T-helper 2 cell (primary cell): ENCODE results near the gene TBCD.
A peak's percentile ranks its signal among the peaks of the same experiment; 100 is the strongest.

Source experiments
- DNase-seq, 5 experiments: peaks; one replicate each; pipeline versions ENCODE4 v3.0.0 to v3.0.0-alpha.2; 2012 to 2022

The TBCD gene

DNA sequence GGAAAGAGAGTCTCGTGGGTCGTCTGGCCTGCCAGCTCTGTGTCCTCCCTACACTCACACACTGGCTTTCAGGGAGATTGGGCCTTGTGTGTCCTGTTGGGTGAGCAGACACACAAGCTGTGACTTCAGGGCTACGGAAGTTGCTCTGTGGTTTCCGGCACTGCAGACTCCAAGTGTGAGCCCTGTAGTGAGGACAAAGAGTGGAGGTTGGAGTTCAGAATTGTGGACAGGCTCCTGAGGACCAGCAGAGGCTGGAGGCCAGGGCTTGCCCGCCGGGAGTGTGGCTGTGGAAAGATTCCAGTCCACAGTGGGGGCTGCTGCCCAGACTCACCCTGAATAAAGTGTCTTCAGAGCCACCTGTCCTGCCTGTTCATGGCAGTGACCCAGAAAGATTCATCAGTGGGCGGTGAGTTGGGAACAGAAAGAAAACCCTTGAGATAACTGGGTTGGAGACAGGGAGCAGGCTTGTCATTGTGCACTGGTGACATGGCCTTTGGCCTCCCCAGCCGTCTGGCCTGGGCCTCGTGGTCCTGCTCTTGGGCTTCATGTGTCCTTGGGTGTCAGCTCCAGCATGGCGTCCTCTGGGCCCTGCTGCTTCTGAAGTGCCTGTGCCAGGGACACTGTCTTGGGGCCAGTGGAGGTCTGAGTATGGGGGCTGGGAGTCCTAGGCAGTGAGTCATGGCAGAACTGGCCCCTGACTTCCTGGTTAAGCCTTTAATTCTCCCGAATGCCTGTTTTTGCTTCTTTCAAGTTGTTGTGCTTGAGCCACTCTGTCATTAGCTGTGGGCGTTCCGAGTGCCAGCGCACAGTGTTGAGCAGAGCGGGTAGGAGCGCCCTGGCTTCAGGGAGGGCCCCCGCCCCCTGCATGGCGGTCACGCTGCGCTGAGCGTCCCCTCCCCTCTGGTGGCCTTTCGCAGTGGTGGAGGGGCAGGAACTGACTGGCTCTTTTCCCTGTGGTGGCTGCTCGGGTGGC, 107.9 kb downstream of the TBCD start:
- peak in 4 of 5 experiments; percentile 28 to 90 (median 58) for DNase-seq

DNA sequence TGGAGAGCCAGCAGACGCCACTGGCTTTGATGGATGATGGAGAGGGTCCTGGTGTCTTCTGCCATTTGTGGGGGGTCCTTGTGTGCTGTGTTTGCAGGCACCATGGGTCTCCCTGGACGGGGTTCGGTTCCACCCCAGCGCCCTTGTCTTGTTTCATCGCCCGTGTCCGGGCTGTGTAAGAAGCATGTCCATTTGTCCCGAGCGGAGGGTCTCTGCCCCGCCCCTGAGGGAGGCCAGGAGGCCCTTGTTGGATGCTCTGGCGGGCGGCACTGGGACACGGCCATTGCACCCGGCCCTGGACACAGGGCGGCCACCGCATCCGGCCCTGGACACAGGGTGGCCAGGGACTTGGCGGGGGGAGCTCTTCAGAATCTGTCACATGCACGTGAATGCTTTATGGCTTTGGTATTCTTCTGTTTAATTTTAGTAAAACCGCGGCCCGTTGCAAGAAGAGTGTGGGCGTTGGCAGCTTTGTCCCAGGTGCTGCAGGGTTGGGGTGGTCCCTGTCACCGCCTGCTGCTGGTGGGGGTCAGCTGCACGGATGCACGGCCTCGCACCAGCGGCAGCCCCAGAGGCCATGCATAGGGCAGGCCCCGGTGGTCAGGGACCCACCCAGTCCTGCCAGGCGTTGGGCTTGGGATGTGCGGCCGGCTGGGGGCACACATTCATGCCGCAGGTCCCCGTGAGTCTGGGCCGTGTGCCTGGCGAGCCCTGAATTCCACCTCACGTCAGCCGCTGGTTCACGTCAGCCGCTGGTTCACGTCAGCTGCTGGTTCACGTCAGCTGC, 108.9 kb downstream of the TBCD start:
- DNase-seq, result no peak

DNA sequence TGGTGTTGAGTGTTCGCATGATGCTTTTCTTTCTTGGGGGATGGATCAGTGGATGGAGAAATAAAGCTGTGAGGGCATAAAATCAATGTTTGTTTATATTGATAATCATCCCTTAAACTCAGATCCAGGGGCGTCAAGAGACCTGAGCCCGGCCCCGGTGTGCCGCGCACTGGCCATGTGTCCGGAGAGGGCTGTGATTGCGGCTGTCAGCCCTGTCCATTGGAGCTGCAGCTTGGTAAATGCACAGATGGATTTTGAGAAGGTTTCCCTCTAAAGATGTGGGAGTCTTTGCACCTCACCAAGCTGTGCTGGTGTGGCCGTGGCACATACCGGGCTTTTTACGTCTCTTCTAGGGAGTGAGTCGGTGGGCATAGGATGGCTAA, 109.5 kb downstream of the TBCD start:
- DNase-seq, result no peak

DNA sequence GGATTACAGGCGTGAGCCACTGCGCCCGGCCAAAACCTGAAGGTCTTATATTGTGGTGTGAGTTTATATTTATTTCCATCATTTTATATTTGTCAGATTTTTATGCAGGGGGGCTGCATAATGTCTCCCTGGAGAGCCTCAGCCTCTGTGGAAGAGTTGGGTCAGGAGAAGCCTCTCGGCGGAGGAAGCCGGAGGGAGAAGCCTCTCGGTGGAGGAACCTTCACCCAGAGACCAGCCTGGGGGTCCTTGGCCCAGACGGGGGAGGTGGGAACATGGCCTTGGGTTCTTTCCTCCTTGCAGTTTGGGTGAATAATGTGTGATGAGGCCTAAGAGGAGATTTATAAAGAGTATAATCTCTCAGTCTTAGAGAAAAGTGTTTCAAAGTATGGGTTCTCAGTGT, 110.3 kb downstream of the TBCD start:
- no peak for DNase-seq

DNA sequence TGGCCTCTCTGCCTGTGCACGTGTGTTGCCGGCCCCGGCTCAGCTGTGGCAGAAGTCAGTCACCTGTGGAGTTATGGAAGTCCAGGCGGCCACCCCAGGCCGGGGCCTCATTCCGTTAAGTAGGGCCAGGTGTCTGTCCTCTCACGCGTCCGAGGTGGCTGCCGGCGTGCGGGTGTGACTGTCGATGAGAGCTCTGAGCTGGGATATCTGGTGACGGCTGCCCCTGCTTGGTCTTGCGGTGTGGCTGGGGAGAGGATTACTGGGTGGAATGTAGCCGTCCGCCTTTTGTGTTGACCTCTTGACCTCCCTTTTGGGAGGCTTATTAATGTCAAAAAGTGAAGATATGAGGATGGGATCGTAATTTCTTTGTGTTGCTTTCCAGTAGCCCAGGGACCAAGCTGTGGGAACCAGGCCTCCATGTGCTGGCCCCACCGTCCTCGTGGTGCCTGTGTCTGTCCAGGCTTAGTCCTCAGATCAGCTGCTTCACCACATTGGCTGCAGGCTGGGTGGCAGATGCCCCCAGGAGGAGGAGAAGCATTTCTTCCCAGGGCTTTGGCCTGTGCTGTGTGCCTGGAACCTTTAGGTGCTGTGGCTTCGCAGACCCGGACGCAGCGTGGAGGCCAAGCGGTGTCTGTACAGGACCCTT, 111.0 kb downstream of the TBCD start:
- no peak for DNase-seq

DNA sequence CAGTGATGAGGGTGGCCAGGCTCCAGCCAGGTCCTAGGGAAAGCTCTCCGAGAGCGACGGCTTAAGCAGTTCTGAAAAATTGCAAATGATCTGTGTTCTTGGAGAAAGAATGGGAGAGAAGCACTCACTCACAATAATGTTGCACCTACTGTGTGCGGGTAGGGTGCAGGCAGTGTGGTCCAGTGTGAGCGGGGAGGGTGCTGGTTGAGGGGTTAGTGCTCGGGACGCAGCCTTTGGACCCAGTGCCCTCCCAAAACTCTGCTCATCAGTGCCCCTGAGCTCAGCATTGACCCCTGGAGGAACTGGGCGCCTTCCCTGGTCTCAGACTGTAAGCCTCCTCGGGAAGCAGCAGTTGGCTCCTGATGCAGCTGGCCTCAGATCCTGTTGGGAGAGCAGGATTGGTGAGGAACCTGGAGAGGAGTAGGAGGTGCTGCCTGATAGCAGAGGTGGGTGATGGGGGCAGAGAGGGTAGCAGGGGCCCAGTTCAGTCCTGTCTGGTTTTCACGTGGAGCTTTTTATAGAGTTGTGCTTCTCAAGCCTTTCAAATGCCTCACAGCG, 111.6 kb downstream of the TBCD start:
- DNase-seq, result no peak

DNA sequence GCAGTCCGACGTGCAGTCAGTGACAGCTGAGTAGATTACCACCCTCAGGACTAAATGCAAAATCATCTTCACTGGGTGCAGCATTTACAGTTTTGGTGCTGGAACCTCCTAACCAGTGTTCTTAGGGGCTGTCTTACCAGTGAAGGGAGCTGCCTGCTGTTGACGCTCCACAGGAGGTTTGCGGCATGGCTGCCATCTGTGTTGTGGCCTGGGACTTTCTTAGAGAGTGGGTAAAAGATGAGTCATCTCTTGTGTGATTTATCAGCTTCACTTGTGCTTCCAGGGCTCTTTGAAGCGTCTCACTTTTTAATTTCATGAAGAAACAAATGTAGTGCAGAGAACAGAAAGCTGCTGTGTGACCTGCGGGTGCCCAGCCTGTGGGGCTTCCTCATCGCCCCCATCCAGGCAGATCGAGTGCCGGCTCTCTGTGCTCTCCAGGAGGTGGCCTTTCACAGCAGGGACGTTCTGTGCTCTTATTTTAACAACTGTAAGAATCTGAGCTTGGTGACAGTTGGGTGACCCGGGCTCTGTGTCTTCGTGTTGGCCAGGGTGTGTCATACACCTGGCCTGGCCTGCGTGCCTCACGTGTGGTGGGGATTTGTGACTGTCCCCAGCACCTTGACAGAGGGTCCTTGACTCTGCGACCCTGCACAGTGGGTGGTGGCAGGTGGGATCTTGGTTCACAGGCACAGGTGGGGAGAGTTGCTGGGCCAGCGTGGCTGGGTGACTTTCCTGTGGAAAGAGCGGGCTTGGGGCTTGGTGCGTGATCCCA, 112.3 kb downstream of the TBCD start:
- DNase-seq, result peak; percentile 48 to 99 (median 78)

DNA sequence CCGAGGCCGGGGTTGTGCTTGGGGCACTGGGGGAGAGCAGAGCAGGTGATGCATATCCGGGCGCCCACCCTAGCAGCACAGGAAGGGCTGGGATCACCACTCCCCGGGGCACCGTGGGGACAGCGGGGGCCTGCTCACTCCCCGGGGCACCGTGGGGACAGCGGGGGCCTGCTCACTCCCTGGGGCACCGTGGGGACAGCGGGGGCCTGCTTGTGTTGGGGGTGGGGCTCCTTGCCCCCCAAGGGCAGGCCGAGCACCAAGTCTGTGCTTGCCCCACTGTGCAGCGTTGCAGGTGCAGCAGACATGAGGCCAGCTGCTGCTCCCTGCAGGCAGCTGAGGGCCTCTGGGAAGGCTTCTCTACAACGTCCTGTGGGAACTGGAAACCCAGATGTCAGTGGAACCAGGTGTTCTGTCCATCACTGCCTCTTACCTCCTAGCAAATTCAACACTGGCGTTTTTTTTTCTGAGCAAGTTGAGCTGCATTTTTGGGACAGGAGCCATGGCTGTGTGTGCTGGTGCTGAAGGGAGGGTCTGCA, 112.9 kb downstream of the TBCD start:
- DNase-seq, result no peak

DNA sequence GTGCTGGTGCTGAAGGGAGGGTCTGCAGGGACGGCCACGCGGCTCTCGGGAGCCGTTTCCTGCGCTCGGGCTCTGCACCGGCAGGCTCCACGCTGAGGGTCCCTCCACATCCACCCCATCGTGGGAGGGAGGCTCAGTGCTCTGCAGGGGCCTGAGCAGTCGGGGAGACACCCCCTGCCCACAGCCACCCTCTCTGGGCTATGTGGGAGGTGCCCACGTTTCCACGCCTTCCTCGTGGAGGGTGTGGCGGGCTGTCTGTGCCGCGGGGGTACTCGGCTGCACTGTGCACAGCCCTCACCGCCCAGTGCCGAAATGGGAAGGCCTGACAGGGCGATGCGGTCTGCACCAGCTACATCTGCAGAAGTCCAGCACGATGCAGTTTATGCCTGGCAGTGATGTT, 113.4 kb downstream of the TBCD start:
- DNase-seq, result no peak

DNA sequence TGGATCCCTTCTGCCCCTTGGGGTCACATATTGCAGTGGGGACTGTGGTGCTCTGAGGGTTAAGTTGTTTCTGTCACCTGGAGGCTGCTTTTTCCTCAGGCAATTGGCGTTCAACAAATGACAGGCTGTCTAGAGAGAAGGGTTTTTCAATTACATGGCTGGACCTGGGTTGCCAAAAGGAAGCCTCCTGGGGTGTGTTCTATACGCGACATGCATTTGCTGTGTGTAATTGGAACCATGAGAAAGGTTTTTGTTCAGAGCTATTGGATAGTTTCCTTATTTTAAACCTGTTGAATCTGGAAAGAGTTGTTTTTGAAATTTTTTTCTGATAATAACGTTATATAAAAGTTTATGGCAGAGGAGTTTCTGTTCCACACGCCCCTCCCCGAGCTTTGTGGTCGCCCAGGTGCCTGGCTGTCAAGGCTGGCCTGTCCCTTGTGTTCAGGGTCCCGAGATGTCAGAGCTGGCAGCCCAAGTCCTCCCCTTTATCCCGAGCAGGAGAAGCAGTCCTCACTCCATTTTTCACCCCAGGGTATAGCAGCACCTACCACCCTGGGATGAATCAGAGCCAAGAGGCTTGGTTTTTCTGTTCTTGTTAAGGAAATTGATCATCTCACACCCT, 114.0 kb downstream of the TBCD start:
- no peak for DNase-seq

DNA sequence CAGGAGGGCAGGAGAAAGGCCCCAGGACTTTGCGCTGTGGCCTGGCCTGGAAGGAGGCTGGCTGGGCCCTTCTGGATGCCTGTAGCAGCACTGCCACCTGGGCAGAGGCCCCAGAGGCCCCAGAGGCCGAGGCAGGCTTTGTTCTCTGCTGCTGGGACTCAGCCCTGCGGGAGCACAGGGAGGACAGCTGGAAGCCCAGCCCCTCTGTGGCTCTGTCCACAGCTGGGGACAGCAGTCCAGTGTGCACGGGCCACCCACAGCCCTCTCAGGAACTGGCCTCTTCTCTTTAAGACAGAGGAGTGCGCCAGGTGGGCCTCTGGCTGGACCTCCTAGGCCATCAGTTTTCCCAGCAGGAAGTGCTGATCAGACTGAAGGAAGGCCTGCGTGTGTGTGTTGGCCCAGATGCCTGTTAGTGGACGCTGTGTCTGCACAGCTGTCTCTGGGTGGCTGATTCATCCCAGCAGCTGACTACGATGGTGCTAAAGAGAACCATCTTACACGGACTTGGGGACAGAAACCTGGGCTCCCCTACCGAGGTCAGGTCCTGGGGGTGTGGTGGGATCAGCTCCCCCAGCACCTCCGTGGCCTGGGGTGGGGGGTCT, 114.8 kb downstream of the TBCD start:
- DNase-seq, result no peak

DNA sequence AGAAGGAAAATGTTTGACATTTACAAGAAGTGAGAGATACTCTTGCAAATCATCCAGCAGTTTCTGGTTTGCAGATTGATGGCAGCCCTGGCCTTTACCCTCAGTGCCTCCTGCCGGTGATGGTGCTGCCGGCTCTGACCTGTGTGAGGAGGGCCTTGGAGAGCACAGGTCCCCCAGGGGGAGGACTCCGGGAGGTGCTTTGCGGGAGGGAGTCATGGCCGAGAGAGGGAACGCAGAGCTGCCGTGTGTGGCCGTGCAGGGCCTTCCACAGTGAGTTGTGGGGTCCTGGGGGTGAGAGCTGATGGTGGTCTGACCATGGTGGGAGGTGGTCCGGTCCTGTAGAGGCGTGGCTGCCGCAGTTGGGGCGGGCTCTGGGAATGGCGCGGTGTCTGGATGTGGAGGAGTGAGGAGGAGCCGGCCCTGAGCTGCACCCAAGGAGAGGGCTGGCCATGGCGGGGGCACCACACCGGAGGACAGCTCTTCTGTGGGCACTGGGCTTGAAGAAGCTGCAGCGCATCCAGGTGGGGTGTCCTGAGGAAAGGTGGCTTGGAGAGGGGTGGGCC, 116.0 kb downstream of the TBCD start:
- DNase-seq, result no peak

DNA sequence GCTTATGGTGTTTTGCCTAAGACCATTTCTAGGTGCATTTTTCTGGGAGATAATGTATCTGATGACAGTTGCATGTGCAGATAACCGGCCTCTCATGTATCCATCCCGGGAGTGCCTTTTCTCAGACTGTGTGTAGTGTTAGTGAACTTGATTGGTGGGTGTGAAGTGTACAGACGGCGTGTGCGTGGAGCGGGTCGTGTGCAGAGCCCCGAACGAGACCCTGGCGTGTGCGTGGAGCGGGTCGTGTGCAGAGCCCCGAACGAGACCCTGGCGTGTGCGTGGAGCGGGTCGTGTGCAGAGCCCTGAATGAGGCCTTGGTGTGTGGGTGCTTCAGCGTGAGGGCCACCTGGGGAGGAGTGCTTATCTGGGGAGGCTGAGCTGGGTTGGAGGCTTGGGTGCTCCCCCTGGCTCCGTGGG, 116.9 kb downstream of the TBCD start:
- DNase-seq, result no peak

DNA sequence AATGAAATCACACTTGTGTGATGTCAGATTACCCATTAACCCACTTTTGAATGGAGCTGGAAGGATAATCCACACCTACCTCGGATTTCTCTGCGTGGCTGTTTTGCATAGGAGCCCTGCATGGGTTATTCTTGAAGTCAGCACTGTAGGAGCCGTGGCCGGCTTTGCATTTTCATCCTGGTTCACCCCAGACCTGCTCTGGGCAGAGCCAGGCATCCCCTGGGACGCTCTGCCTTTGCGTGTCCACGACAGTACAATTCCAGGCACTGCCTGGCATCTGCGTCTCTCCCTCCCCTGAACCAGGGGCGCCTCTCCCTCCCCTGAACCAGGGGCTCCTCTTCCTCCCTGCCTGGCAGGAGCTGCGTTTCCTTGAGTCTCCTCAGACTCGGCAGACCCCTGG, 117.7 kb downstream of the TBCD start:
- no peak for DNase-seq

DNA sequence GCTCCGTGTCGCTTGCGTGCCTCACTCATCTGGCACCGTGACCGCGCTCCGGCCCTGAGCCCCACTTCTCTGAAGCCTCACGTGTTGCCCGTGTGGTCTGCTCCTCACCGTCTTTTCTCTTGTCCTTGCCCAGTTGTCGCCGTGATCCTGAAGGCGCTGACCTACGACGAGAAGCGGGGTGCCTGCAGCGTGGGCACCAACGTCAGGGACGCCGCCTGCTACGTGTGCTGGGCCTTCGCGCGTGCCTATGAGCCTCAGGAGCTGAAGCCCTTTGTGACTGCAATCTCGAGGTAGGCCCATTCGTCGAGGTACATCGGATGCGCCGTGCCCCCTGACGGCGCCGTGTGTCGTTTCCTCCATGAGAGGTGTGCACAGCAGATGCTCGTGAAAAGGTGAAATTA, 118.2 kb downstream of the TBCD start:
- DNase-seq, result no peak

DNA sequence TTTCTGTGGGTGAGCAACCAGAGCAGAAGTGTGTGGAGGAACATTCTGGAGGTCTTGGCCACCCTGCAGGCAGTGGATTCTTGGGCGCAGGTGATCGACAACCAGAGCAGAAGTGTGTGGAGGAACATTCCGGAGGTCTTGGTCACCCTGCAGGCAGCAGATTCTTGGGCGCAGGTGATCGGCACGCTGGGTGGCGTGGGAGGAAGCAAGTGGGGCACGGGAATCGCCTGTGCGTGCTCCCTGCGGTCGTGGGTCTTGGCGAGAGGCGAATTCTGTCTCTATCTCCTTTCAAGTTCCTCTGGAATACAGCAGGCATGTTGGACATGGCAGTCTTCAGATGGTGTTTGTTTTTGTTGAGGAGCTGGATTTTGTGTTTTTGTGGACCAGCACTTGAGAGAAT, 118.7 kb downstream of the TBCD start:
- DNase-seq, result no peak

DNA sequence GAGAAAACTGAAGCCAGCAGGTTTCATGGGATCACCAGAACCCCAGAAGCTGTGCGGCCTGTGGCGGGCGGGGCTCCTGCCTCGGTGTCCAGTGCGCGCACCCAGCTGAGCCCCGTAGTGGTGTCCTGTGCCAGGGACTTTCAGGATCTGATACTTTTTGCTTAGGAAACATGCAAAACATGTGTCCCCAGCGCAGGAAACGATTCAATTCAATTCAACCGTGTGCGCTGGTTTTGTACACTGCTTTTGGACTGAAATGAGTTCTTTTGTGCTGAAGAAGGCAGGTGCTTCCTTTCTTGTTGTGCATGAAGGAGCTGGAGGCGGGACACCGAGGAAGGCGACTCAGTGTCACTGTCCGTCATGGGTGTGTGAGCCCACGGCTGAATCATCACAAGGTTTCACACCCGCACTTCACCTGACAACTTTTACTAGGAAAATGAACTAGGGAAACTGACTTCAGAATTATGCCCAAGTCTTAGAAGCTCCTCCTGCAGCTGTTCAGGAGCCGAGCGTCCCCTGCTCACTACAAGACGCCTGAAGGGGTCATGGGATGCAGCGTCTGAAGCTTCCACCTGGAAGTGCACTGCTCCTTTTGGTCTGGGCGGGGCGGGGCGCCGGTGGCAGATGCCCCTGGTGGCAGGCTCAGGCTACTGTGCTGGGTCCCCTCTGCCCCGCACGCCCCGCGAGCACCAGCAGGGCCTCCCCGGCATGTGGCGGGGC, 119.4 kb downstream of the TBCD start:
- no peak for DNase-seq

DNA sequence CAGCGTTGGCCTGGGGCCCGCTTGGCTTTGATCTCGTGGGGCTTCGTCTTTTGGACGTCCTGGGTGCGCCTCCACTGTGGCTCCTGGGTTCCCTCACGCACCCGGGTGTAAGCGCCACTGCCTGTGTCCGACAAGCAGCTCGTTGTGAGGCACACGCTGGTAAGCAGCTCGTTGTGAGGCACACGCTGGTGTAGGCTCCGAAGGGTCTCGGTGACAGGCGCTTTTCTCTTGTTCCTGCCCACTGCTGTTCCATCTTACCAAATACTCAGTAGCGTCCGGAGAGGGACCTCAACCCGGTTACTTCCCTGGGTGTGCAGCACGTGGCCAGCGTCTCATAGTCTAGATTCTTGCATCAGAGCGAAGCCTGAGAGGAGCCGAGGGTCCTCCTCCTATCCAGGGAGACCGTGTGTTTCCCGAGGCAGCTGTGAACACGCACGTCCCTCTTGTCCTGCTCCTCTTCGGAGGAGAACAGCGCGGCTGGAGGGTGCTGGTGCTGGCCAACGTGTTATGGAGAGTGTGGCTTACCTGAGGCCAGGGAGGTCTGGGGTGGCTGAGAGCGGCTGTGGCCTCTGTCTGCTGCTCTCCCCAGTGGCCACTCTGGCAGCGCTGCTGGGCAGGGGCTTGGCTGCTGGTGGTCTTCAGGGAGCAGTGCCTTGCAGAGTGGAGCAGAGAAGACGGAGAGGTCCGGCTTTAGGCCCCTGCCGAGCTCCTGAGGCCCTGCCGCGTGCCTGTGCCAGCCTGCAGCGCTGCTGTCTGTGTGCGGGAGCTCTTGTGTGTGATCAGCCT, 120.1 kb downstream of the TBCD start:
- DNase-seq, result no peak
